Fibroblast of lung (primary cell): Measurements from ENCODE around the gene ANKRD26.

Source experiments
- EZH2 ChIP-seq: IDR thresholded peaks from 2 replicates; pipeline ENCODE4 v1.5.1; 2012; ENCODE audit warnings: low read length, control low read depth, mild to moderate bottlenecking; ENCODE audit errors: missing control alignments
- TF ChIP-seq, protein P1 (sequence below), 2 donors: IDR thresholded peaks in 1 of 2; conservative IDR thresholded peaks in 1 of 2; 1 replicate in 1 of 2; 2 replicates in 1 of 2; pipeline ENCODE4 v1.5.1; 2011 to 2012; ENCODE audit warnings: low read length in 2 of 2, control low read depth in 1 of 2, inconsistent platforms in 1 of 2, low read depth in 1 of 2, mild to moderate bottlenecking in 1 of 2

DNA sequence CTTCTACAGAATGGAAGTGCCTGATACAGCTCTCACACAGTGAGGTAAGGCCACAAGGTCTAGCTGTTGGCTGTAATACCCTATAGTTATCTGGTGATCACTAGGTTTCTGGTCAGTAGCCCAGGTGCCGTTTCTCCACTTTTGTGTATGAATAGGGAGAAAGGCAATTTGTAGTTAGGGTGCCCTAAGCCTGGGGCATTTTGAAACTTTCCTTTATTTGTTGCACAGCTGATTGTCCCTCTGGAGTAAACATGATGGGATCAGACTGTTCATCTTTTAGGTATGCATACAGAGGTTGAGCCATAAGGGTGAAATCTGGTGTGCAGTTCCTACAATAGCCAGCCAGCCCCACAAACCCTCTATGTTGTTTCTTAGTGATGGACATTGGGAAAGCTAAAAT, 112.4 kb downstream of the ANKRD26 start:
- TF ChIP-seq, protein P1, sequence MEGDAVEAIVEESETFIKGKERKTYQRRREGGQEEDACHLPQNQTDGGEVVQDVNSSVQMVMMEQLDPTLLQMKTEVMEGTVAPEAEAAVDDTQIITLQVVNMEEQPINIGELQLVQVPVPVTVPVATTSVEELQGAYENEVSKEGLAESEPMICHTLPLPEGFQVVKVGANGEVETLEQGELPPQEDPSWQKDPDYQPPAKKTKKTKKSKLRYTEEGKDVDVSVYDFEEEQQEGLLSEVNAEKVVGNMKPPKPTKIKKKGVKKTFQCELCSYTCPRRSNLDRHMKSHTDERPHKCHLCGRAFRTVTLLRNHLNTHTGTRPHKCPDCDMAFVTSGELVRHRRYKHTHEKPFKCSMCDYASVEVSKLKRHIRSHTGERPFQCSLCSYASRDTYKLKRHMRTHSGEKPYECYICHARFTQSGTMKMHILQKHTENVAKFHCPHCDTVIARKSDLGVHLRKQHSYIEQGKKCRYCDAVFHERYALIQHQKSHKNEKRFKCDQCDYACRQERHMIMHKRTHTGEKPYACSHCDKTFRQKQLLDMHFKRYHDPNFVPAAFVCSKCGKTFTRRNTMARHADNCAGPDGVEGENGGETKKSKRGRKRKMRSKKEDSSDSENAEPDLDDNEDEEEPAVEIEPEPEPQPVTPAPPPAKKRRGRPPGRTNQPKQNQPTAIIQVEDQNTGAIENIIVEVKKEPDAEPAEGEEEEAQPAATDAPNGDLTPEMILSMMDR (conservative IDR thresholded peaks at IDR 0.05 in 1 of 2, IDR thresholded peaks at IDR 0.05 in 1 of 2; ENCODE audit: low read depth in 1 of 2, low read length in 2 of 2), result no peak
- no peak for TF ChIP-seq EZH2
